Germinal center (tissue), 1 donor: ENCODE results near the gene FUT2.
A peak's percentile ranks its signal among the peaks of the same experiment; 100 is the strongest.

Experiments
- DNase-seq: peaks from one replicate; pipeline ENCODE4 v3.0.0; 2012; ENCODE audit warnings: mixed read lengths, low spot score

The FUT2 gene

DNA sequence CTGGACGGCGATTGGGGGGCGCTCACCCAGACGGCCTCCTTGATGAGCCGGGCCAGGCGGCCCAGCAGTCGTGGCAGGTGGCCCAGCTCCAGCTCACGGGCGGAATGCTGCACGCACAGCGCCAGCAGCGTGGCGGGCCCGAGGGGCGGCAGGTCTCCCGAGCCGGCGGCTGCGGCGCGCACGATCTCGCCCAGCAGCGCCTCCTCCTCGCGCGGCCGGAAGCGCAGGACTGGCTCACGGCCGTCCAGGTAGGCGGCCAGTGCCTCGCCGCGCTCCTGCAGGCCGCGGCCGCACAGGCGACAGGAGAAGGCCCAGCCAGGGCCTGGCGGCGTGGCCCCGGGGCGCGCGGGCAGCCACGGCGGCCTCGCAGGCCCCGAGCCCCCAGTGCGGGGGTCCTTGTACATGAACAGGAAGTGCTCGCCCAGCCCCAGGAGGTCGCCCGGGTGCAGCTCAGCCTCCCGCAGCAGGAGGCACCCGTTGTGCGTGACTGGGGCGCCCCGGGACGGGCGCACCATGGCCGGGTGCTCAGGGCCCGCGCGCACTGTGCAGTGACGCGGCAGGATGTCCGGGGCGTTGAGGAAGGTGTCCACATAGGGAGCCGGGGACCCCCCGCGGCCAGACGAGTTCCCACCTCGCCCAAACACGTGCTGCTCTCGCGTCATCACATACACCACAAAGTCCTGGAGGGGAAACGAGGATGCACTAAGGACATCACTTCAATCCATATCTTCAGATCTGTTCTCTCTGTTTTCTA lies 33.3 kb downstream of the FUT2 start:
- no peak for DNase-seq

DNA sequence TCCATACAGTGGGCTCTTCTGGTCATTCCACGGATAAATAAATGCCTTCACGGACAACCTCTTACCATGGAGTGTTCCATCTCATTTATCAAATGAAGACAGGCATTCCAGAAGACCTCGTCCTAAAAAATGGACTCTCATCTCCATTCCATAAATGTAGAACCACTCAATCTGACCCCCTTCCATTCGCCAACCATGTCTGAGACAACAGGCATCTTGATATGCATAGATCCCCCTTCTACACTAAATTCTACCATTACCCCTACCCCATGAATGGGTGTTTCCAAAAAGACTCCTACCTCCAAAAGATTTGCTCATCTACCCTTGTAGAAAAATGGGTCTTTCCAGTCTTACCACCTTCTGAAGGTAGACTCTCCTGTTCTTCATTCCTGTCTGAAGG lies 35.7 kb downstream of the FUT2 start:
- DNase-seq, result no peak

DNA sequence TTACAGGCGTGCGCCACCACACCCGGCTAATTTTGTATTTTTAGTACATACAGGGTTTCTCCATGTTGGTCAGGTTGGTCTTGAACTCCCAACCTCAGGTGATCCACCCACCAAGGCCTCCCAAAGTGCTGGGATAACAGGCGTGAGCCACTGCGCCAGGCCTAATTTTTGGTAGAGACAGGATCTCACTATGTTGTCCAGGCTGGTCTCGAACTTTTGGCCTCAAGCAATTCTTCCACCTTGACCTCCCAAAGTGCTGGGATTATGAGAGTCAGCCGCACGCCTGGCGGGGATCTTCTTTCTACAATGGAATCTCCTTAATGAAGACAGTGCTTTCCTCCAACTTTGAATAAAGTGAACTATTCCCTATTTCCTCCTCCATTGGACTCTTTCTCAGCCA lies 38.9 kb downstream of the FUT2 start:
- no peak for DNase-seq

DNA sequence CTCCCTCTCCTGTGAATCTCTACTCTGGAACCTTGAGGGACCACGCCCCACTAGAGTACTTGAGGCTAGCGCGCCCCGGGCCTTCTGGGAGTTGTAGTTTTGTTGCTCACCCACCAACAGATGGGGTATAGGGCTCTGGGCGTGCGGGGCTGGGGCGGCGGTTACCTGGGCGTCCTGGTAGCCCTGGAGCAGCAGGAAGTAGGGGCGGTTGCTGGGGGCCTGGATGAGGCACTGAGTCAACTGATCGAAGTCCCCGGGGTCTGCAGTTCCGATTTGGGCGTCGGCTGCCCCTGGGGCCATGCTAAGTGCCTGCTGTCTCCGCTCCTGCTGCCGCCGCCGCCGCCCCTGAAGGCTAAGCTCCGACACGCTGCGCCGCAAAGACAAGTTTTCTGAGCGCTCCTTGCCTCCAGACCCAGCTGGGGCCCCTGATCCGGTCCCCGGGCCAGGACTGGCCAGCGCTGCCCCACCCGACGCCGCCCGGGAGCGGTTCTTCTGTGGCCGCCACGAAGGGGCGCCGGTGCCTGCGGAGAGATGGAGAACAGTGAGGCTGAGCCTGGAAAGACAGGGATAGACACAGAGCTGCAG lies 39.4 kb downstream of the FUT2 start:
- DNase-seq, result no peak

DNA sequence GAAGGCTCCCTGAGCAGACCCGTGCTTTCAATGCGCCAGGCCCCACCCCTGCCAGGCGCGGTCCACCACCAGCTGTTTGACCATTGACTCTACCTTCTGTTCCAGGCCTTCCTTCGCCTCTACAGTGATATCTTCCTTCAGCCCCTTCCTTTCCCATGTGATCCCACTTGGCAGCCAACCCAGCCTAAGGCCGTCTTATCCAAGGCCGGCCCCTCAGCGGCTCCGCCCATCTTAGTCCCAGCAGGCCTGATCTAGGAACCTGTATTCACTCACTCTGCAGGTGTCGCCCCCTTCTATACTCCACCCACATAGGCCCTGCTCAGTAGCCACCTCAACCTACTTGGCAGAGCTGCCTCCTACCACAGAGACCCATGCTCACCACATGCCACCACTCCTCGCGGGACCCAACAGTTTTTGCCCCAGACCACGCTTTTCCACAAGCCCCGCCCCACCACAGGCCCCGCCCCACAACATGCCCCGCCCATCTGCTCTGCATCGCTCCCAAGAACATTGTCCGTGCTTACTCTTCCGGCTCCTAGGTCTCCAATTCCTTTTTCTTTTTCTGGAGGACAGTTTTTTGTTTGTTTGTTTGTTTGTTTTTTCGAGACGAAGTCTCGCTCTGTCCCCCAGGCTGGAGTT lies 41.7 kb downstream of the FUT2 start:
- no peak for DNase-seq

DNA sequence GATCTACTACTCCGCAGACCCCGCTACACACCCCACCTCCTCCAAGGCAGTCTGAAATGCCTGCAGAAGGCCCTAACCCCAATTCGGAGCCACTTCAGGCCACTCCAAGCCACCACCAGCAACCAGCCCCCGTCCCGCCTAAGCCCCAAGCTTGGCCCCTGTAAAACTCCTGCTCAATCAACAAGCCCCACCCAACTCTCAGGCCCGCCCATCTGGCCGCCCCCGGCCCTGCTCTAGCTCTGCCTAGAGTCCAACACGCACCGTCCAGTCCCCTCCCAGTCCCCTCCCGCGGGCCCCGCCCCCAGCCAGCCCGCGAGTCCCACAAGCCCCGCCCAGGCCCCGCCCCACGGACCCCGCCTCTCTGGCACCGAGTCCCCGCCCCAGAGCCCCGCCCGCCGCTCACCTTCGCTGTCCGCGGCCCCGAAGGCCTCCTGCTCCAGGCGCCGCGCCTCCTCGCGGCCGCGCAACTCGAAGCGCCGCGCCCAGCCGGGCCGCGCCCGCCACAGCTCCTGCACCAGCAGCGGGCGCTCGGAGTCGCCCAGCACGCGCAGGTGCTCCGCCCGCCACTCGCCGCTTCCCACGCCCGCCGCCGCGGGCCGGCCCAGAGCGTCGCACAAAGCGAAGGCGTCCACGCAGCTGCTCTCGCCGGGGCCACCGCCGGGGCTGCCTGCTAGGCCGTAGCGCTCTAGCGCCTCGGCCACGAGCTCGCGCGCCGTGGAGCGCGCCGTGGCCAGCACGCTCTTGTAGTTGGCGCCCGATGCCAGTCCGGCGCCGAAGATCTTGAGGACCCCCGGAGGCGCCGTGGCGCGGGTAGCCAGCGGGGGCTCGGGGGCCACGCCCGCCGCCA lies 43.0 kb downstream of the FUT2 start:
- peak; percentile 99 for DNase-seq

DNA sequence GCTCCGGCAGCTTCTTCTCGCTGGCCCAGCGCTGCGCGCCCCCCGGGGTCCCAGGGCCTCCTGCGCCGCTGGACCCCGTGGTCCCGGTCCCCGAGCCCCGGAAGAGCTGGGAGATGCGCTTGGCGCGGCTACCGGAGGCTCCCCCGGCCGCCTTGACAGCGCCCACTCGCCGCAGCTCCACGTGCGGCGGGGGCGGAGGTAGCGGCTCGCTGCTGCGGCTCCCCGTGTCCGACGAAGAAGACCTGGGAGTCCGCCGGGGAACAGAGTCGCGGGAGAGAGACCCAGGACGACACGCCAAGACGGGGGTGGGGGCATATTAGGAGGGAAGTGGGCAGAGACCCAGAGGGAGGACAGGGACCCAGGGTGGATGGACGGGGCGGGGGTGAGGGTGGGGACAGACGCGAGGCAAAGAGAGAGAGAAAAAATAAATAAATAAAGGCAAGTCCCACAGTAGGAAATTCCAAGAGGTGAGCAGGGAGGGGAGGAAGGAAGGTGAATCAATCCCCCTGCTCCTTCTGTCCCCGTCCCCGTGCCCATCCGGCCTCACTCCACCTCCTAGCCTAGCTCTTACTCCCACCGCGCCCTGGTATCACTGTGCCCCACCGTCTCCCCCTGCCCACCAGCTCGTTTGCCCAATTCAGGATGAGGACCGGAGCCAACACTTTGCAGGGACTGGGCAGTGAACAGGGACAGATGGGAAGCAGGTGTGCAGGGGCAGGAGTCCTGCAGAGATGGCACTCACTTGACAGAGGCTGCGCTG lies 43.8 kb downstream of the FUT2 start:
- DNase-seq, result no peak

DNA sequence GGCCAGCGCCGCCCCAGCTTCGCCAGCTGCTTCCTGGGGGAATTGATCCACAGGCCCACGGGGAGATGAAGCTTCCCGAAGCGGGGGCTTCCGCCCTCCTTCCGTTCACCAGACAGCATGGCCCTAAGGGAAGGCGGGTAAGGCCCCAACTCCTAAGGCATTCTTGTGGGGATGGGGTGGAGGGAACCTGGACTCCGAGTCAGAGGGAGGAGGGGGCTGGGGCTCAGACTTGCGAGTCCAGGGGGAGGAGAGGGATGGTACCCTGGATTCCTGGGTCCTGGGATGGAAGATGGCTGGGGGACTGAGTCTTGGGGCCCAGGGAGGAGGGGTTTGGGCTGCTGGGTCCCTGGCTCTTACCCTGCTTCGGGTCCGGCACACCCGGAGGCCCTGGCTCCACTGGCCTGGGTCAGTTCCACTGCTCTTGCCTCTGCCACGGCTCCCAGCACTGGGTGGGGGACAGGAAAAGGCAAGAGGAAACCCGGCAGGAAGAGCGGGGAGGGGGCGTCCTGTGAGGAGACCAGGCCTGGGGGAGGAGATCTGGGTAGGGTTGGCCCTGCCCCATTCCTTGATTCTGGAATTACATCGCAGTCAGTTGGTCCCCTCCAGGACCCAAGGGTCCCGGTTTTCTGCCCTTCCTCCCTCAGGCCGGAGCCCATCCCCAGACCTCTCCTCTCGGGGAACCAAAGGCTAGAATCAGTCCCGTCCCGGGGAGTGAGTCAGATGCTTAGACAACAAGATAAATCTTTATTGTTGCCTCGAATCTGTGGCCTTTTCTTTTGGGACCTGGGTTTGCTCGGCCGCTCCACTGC lies 44.6 kb downstream of the FUT2 start, which contains the start of gene RASIP1:
RASIP1 (minus strand) TSS at position 447 of the 809 bp plus-strand sequence; CDS start at position 119, 328 bp downstream.
- no peak for DNase-seq

DNA sequence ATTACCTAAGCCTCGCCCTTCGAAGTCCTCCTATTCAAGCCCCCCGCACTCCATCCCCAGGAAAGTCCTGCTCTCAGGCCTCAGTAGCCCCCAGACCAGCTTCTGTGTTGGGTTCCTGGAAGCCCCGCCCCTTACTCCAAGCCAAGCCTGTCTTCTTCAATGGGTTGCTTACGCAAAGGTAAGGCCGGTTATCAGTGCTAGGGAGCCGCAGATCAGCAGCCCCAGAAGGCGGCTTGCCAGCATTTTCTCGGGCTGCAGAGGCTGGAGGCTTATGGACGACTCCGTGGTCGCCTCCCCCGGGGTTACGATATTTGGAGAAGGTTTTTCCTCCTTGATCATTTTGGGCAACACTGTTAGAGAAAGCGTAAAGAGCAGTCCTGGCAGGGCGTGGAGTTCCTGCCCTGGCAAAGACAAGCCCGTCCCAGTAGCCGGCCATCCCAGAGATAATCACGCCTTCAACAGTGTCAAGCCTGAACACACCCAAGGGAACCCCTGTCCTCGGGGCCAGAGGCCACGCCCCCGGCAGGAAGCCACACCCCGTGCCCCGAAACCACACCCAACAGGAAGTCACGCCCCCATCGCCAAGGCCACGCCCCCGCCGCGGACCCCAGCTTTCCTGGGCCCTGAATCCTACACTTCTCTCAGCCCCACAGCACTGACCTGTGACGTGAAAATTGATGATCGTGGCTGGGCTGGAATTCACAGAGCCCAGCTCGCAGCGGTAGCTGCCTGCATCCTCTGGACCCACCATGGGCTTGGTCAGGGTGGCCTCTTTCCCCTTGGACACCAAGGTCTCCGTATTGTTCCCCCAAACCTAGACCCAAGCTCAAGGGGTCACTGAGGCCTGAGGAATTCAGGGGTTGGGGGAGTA lies 45.6 kb downstream of the FUT2 start:
- DNase-seq, result peak; percentile 76

DNA sequence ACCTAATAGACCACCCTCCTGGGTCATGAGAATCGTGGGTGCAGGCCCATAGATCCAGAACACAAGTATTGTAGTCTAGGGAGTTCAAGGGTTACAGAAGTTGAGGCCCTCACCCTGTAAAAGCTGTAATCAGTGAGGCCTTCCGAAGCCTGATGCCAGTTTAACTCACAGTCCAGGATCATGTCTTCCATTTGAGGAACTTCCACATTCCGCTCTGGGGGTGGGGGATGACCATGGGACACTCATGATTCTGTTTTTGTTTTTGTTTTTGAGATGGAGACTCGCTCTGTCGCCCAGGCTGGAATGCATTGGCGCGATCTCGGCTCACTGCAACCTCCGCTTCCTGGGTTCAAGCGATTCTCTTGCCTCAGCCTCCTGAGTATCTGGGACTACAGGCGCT lies 46.3 kb downstream of the FUT2 start:
- no peak for DNase-seq

DNA sequence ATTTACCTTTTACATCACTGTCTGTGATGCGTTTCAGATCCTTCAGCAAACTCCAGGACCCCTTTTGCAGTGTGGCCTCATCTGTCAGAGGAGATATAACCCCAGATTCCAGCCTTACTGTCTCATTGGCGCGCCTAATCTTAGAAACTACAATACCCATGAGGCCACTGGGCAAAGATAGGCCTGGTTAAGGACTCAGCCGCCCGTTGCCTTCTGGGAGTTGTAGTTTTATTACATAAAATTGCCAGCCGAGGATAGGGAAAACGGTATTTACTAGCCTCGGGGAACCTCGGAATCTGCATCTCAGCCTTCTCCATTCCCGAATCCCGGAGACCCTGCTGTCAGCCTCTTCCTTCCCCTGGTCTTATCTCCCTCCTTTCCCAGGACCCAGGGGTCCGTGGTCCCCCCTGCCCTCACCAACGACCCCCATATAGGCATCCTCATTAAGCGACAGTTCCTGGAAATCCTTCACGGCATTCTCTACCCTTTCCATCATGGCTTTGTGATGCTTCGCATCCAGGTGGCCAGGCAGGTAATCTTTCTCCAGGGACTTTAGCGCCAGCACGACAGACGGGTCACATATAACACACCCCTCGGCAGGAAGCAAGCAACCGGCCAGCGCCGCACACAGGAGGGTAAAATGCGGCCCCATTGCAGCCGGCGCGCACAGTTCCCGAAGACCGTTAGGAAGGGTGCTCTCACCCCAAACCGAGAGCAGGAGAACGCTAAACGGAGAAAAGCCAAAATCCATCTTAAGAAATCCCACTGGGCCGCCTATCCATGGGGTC lies 49.6 kb downstream of the FUT2 start:
- peak; percentile 80 for DNase-seq

DNA sequence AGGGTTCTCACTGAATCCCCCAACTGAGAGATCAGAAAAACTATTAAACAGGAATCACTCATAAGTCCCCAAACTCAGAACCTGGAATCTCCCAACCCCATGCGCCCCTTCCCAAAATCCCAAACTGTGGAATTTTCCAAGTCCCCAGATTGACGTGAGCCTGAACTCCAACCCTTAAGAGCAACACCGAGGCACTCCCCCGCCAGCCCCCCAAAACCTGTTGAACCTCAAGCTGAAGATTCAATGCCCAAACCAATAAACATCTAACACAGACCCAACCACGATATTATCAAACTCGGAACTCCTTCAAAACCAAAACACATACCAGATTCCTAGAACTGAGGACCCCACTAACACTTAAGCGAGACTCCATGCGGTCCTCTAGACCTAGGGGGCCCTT lies 50.3 kb downstream of the FUT2 start:
- DNase-seq, result no peak

DNA sequence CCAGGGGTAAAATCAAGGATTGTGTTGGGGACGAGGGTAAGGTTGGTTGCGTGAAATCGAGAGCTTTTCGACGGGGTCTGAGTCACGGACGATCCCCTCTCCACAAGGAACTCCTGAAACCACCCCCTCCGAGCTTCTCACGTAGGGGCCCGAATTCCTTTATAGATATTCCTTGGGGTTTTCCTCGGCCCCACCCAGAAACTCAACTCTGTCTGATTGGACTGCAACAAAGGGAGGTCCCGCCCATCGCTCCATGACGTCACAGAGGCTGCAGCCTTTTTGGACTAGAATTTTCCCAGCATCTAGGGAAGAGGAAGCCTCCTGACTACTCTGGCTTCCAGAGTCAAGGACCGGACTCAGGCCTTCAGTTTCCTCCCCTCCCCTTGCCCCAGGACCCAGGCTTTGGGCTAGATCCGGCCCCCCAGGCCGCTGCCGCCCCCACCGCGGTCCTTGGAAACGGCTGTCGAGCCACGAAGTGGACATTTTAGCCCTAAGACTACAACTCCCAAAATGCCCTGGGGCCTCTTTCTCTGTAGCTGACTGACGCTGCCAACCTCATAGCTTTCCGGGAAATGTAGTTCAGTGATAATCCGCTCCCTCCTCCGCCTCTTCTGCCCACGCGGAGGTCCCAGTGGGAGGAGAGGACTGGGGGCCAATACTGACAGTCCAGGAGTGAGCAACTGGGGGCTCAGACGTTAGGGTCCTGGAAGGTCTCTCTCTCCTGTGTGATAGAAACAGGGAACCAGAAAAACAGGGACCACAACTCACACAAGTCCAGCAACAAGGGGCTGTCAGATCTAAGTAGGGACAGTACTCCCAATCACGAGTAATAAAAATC lies 51.2 kb downstream of the FUT2 start, which contains the start of gene IZUMO1:
IZUMO1 (minus strand) TSS at position 172 of the 838 bp plus-strand sequence. CDS start 1,050 bp downstream, outside the sequence.
- peak; percentile 77 for DNase-seq

DNA sequence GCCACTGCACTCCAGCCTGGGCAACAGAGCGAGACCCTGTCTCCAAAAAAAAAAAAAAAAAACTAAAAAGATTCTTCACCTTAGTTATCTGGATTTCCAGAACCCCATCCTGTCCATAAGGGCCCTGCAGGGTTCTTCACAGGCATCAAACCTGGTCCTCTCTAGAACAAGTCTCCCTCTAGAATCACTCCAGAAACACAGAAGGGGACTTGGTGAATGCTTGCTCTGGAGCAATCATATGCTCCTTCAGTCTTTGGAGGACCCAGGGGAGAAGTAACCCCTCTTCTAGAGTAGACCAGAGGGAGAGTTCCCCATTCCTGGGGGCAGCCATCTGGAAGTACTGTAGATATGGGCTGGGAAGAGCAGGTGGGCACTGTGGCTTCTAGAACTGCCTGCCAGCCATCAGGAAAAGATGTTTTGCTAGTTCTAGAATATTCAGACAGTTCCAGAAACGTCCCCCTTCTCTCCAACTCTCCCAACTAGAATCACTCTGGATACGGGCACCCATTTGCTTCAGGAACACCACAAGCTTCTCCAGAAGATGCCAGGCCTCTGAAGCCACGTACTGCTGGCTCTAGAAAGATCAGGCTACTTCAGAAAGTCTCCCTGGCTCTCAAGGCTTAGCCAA lies 53.9 kb downstream of the FUT2 start:
- no peak for DNase-seq

DNA sequence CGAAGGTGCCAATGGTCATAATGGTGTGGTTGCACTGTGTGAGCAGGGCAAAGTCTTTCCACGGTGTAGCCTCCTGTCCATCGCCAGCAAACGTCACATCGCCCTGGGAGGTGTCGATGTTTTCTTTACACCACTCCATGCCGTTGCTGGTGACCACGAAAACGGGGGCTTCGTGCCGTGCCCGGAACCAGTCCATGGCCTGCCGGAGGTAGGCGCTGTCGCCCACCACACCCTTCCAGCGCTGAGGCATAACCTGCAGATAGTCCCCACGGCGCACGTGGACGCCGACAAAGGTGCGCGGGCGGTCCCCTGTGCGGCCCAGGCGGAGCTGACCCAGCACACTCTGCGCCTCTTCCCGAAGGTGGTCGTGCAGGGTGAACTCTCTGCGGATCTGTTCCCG lies 54.6 kb downstream of the FUT2 start:
- no peak for DNase-seq

DNA sequence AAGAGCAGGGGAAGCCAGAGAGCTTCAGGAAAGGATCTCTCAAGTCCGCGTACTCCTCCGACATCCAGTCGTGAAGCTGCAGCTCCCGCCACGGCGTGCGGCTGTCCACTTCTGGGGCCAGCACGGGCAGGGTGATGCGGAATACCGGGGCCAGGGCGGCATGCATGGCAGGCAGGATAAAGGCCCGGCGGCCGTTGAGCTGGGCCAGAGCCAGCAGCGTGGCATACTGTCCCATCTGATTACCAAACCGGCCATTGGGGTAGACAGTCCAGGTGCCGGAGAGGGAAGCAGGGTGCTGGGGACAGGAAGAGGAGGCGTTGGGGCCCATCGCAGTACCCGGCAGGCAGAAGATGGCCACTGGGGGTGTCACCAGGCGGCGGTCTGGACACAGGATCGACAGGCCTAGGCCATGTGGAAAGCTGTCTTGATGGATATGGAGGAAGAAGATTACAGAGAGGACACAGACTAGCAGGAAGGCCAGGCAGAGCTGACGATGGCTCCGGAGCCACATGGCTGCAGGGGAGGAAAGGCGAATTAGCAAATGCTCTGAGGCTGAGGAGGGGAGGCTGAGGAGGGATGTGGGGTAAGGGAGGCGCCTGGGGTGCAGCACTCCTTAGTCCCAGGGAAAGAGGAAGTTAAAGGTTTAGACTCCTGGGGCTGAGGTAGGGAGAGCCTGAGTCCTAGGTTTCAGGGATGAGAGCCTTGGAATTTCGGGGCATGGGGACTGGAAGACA lies 55.2 kb downstream of the FUT2 start:
- no peak for DNase-seq
